Stomach (tissue), 4 donors: Measurements from ENCODE around the gene ZFP64.

ENCODE experiments used
- POLR2A ChIP-seq, 4 donors: fragments of 450-650 bp; IDR thresholded peaks; one replicate each; pipeline ENCODE4 v1.6.1; 2016; ENCODE audit warnings: antibody characterized with exemption in 4 of 4, control low read depth in 2 of 4, mild to moderate bottlenecking in 1 of 4, moderate library complexity in 1 of 4
- TF ChIP-seq, protein P1 (sequence below), 7 experiments: fragments of 450-650 bp in 4 of 7; fragments of 200-600 bp in 3 of 7; sonication (generic) in 3 of 7; IDR thresholded peaks; one replicate each; pipeline ENCODE4 v1.5.1; 2016 to 2019; ENCODE audit warnings: antibody characterized with exemption in 7 of 7, control low read depth in 2 of 7, mild to moderate bottlenecking in 1 of 7

DNA sequence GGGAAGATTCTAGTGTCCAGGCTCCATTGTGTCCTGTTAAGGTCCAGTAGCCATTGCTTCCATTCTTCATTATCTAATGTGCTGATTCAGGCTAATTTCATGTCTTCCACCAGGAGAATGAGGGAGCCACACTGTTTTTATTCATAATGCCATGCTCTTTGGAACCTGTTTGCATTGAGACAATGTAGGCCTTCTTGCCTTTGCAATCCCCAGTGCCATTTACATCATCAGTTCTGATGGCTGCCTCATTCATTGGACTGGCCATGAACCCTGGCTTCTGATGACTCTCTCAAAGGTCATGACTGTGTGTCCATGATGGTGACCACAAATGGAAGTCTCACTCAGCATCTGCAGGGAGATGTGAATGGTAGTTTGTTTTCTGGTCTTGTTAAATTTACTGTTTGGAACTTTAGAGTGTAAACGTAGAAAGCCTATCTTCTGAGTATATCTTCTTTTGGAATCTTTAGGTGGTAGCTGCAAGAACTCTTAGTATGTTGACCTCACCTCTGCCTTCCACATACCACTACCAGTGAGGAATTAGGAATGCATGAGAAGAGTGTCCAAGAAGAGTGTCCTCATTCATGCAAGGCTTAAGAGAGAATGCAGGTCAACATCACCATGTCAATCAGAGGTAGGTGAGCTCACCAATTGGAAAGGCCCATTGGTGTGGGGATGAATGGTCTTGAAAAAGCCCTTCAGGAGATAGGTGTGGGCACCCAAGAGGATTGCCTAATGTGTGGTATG, 42.9 kb upstream of the ZFP64 start:
- TF ChIP-seq, protein P1, sequence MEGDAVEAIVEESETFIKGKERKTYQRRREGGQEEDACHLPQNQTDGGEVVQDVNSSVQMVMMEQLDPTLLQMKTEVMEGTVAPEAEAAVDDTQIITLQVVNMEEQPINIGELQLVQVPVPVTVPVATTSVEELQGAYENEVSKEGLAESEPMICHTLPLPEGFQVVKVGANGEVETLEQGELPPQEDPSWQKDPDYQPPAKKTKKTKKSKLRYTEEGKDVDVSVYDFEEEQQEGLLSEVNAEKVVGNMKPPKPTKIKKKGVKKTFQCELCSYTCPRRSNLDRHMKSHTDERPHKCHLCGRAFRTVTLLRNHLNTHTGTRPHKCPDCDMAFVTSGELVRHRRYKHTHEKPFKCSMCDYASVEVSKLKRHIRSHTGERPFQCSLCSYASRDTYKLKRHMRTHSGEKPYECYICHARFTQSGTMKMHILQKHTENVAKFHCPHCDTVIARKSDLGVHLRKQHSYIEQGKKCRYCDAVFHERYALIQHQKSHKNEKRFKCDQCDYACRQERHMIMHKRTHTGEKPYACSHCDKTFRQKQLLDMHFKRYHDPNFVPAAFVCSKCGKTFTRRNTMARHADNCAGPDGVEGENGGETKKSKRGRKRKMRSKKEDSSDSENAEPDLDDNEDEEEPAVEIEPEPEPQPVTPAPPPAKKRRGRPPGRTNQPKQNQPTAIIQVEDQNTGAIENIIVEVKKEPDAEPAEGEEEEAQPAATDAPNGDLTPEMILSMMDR (IDR thresholded peaks at IDR 0.05), result no peak
- no peak for TF ChIP-seq POLR2A (IDR thresholded peaks at IDR 0.05)
